COLO668 (cell line): ENCODE results near the gene PLCXD1.
"Not testable (repeated sequence)": the region's sequence is repeated elsewhere in the genome, so short reads cannot be mapped to it uniquely, and the experiment has no call there.

Experiments
- DNase-seq: peaks from one replicate; lab custom pipeline; 2025; ENCODE audit not compliant: unreplicated experiment; lab: John Stamatoyannopoulos, UW

PLCXD1 gene

DNA sequence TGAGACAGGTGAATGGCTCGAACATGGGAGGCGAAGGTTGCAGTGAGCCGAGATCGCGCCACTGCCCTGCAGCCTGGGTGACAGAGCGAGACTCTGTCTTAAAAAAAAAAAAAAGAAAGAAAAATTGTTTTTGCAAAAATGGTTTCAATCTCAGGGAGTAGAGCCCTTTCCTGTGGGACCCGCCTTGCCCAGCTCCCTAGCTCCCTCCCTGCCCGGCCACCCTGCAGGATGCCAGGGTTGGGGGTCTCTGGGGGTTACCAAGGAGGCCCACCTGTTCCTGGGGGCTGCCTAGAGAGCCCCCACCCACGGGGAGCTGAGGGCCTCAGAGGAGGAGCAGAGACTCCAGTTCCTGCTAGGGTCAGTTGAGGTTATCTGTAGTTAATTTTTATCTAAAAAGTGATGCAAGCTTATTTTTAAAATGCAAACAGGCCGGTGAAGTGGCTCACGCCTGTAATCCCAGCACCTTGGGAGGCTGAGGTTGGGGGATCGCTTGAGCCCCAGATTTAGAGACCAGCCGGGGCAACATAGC, 18.7 kb upstream of the PLCXD1 start:
- no peak for DNase-seq

GRCh38 chrX:264006-264405, 17.2 kb upstream of the PLCXD1 start:
- DNase-seq = not testable (repeated sequence)

GRCh38 chrX:264634-265455, 16.3 kb upstream of the PLCXD1 start:
- DNase-seq = no peak

- no peak for DNase-seq
Observed at GRCh38 chrX:265502-265901, 15.7 kb upstream of the PLCXD1 start.

DNA sequence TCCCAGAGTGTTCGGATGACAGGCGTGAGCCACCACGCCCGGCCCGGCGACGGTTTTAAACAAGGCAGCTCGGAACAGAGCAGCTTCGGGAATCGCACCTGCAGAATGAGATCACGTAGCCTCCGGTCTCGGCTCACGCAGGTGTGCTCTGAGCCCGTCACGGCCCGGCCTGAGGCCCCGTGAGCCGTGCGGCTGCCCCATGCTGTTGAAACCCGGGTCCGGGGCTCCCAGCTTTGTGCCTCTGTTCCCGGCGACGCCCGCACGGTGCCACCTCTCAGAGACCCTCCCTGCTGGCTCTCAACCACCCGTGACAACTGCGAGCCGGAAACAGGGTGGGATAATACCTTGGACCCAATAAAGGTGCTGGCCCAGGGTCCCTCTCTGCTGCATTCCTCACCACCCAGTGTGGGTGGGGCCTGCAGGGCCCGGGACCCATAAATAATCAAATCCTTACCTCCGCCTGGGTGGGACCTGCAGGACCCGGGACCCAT, 13.4 kb upstream of the PLCXD1 start:
- DNase-seq = no peak

DNA sequence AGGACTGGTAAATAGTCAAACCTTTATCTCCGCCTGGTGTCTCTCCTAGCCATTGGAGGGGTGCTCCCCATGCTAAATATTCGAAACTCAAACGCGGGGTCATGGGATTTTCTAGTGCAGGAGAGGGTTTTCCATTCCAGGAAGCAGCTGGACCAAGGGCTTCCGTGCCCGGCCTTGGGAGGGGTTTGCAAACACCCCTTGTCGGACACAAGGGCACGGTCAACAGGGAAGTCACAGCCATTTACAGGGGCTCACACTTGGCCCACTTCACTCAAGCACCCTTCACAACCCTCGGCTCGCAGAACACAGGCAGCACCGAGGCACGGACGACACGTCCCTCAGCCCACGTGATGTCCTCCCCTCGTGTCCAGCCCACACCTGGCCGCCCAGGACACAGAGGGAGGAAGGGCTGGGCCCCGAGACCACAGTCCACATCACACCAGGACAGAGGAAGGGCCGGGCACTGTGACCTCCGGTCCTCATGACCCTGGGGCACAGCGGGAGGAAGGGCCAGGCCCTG, 10.3 kb upstream of the PLCXD1 start:
- DNase-seq = no peak

- no peak for DNase-seq
Observed at GRCh38 chrX:274904-275475, 6.2 kb upstream of the PLCXD1 start.

- DNase-seq = no peak
Observed at GRCh38 chrX:275476-275966, 5.7 kb upstream of the PLCXD1 start.

DNA sequence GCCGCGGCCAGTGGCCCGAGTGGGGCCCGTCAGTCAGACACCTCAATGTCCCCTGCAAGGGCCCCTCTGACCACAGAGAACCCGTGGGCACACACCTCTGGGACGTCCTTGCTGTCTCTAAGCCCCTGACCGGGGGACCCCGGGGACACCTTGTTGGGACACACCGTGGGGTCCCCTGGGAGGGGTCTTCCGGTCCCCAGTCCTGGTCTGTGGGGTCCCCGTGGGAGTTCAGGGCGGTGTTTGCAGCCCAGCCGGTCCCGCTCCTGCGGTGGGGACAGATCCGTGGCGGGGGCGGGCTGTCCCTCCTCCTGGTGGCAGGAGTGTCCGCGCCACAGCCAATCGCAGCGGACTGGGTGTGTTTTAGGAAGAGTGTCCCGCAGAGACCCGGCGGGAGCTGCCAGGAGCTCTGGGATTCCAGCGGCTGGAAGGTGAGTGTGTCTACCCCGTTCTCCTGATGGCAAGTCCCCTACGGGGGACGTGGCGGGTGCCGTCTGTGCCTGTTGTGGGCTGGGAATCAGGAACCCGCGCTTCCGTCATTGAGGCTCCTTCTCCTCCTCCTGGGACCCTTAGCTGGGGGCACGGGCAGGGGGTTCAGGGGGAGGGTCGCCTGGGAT, 5.1 kb upstream of the PLCXD1 start:
- no peak for DNase-seq

GRCh38 chrX:276581-277201, 4.5 kb upstream of the PLCXD1 start:
- no peak for DNase-seq

DNA sequence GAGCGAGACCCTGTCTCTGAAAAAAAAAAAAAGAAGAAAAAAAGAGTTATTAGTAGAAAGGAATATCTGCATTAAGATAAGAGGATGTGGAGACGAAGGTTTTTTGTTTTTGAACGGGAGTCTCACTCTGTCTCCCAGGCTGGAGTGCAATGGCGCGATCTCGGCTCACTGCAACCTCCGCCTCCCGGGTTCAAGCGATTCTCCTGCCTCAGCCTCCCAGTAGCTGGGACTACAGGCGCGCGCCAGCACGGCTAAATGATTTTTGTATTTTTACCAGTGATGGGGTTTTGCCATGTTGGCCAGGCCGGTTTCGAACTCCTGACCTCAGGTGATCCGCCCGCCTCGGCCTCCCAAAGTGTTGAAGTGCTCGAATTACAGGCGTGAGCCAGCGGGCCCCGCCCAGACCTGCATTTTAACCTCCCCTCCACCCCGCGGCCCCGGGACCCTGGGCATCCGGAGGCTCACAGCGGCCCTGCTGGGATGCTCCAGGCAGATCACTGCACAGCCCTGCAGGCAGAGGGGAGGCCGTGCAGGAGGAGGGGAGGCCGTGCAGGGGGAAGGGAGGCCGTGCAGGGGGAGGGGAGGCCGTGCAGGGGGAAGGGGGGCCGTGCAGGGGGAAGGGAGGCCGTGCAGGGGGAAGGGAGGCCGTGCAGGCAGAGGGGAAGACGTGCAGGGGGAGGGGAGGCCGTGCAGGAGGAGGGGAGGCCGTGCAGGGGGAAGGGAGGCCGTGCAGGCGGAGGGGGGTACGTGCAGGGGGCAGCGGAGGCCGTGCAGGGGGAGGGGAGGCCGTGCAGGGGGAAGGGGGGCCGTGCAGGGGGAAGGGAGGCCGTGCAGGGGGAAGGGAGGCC, 1.2 kb upstream of the PLCXD1 start:
- DNase-seq = not testable (repeated sequence)

DNA sequence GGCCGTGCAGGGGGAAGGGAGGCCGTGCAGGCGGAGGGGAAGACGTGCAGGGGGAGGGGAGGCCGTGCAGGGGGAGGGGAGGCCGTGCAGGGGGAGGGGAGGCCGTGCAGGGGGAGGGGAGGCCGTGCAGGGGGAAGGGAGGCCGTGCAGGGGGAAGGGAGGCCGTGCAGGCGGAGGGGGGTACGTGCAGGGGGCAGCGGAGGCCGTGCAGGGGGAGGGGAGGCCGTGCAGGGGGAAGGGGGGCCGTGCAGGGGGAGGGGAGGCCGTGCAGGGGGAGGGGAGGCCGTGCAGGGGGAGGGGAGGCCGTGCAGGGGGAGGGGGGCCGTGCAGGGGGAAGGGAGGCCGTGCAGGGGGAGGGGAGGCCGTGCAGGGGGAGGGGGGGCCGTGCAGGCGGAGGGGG, 459 bp upstream of the PLCXD1 start:
- not testable (repeated sequence) for DNase-seq

DNA sequence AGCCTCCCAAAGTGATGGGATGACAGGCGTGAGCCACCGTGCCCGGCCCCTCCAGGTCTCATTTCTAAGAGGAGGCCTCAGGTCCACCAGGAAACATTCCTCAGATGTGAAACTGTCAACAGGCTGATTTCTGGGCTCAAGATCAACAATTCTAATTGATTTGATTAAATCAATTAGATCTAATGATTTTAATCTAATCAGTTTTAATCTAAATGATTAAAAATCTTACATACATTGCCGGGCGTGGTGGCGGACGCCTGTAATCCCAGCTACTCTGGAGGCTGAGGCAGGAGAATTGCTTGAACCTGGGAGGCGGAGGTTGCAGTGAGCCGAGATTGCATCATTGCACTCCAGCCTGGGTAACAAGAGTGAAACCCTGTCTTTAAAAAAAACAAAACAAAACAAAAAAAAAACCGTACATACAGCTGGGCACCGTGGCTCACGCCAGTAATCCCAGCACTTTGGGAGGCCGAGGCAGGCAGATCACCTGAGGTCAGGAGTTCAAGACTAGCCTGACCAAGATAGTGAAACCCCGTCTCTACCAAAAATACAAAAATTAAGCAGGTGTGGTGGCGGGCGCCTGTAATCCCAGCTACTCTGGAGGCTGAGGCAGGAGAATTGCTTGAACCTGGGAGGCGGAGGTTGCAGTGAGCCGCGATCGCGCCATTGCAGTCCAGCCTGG, 960 bp downstream of the PLCXD1 start:
- not testable (repeated sequence) for DNase-seq

DNA sequence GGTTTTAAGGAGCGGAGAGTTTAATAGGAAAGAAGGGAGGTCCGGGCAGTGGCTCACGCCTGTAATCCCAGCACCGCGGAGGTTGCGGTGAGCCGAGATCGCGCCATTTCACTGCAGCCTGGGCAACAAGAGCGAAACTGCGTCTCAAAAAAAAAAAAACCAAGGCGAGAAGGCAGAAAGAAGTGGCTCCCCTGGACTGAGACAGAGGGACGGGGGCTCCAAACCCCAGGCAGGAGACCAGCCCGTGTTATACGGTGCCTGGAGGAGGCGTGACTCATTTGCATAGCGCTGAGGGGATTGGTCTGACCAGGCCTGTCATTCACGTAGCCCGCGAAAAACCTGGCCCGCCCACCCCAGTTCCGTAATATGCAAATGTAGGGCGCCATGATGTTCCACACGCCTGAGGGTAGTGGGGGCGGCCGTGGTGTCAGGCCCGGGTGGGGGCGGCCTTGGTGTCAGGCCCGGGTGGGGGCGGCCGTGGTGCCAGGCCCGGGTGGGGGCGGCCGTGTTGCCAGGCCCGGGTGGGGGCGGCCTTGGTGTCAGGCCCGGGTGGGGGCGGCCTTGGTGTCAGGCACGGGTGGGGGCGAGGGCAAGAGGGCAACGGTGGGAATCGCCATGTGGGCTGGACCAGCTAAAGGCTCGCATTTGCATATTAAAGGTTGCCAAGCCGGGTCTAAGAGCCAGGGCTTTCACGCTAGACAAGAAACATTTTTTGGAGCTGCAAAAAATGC, 2.1 kb downstream of the PLCXD1 start:
- DNase-seq = no peak

- no peak for DNase-seq
Observed at GRCh38 chrX:285076-285677, 4.0 kb downstream of the PLCXD1 start.

DNA sequence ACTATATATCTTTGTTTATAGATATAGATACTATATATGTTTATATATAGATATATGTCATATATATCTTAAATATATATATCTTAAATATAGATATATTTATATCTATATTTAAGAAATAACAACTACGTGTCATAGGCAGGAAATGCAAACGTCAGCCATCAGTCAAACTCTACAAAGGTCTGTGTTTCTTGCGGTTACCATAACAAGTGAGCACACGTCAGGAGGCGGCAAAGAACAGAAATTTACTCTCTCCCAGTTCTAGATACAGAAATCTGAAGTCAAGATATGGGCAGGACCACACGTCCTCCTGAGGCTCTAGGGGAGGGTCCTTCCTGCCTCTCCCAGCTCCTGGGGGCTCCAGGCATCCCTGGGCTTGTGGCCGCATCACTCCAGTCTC, 6.5 kb downstream of the PLCXD1 start:
- DNase-seq = no peak

DNA sequence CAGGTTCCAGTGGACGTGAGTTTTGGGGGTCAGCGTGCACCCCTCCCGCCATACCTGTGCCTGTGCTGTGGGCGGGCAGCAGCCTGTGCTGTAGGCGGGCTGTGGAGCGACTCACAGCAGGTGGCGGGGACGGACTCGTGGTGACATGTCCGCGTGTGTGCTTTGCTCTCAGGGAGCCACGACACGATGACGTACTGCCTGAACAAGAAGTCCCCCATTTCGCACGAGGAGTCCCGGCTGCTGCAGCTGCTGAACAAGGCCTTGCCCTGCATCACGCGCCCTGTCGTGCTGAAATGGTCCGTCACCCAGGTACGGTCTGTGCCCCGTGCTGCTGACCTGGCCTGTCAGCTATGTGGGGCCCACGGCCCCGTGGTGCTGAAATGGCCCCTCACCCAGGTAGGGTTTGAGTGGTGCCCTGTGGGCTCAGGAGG, 7.4 kb downstream of the PLCXD1 start:
- DNase-seq = no peak

- no peak for DNase-seq
Observed at GRCh38 chrX:290476-291166, 9.4 kb downstream of the PLCXD1 start.
